GM12801 (cell line): ENCODE measurements around the gene CHAMP1.

Experiments used
- CTCF ChIP-seq: IDR thresholded peaks from one replicate; pipeline ENCODE4 v1.5.1; 2011; ENCODE audit warnings: control low read depth; ENCODE audit not compliant: insufficient read length; ENCODE audit errors: extremely low read depth

Gene CHAMP1

GRCh38 chr13:114339857-114340534 is 25.7 kb downstream of the CHAMP1 start:
- no peak for TF ChIP-seq CTCF

- TF ChIP-seq CTCF = no peak
Measured at GRCh38 chr13:114341003-114341777, 26.9 kb downstream of the CHAMP1 start.
